GM12874 (cell line): Measurements from ENCODE around the gene OSCP1.

ENCODE experiments used
- TF ChIP-seq, protein P1 (sequence below): IDR thresholded peaks from 2 replicates; pipeline ENCODE4 v1.5.1; 2011; ENCODE audit warnings: low read depth, mild to moderate bottlenecking, control low read depth, low read length, moderate library complexity; ENCODE audit not compliant: insufficient read depth

The OSCP1 gene

DNA sequence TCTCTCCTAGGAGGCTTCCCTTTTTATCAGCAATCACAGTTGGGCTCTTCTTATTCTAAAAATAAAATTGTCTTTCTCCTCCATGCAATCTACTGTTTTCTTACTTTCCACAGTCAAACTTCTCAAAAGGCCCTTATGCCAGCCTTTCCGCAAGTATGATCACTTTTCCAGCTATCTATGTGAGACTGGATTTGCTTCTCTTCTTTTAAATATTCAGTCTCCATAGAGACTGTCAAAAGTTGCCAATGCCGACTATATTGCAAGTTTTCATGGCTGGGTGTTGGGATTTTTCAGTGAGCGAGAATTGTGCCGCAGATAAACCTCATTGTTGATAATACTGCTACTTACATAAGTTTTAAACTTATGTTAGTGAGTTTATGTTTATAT lies 47.8 kb downstream of the OSCP1 start:
- TF ChIP-seq, protein P1, sequence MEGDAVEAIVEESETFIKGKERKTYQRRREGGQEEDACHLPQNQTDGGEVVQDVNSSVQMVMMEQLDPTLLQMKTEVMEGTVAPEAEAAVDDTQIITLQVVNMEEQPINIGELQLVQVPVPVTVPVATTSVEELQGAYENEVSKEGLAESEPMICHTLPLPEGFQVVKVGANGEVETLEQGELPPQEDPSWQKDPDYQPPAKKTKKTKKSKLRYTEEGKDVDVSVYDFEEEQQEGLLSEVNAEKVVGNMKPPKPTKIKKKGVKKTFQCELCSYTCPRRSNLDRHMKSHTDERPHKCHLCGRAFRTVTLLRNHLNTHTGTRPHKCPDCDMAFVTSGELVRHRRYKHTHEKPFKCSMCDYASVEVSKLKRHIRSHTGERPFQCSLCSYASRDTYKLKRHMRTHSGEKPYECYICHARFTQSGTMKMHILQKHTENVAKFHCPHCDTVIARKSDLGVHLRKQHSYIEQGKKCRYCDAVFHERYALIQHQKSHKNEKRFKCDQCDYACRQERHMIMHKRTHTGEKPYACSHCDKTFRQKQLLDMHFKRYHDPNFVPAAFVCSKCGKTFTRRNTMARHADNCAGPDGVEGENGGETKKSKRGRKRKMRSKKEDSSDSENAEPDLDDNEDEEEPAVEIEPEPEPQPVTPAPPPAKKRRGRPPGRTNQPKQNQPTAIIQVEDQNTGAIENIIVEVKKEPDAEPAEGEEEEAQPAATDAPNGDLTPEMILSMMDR: no peak

DNA sequence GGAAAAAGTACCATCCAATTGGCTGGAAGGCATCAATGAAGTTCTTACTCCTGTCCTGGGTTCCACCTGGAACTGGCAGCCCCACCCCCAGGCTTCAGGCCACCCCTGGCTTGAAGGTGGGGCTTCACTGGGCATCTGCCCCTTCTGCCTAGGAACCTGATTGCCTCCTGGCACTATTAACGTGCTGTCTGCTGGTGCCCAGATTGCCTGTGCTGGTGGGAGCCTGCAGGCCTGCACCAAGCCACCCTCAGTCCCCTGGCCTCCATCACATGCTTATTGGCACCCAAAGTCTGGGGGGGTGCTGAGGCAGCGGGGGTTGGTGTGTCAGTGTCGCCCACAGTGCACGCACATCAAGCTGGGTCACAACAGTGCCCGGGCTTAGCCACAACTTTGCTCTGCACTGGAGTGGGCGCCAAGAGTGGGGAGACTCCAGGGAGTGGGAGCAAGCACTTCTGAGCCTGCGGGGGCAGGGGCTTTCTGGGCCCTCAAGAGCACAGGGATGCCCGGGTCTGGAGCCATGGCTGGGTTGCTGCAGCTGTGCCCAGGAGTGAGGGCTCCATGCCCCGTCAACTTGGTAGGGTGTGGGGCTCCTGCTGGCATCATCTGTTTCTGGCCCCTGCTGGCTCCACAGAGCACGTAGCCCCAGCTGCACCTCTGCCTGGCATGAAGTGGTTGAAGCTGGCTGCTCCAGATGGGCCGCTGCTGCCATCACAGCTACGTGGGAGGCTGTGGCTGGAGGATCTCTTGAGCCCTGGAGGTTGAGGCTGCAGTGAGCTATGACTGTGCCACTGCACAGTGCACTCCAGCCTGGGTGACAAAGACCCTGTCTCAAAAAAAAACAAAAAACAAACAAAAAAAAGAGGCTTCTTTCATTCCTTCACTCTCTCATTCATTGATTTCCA lies 48.4 kb downstream of the OSCP1 start:
- TF ChIP-seq, protein P1: no peak

DNA sequence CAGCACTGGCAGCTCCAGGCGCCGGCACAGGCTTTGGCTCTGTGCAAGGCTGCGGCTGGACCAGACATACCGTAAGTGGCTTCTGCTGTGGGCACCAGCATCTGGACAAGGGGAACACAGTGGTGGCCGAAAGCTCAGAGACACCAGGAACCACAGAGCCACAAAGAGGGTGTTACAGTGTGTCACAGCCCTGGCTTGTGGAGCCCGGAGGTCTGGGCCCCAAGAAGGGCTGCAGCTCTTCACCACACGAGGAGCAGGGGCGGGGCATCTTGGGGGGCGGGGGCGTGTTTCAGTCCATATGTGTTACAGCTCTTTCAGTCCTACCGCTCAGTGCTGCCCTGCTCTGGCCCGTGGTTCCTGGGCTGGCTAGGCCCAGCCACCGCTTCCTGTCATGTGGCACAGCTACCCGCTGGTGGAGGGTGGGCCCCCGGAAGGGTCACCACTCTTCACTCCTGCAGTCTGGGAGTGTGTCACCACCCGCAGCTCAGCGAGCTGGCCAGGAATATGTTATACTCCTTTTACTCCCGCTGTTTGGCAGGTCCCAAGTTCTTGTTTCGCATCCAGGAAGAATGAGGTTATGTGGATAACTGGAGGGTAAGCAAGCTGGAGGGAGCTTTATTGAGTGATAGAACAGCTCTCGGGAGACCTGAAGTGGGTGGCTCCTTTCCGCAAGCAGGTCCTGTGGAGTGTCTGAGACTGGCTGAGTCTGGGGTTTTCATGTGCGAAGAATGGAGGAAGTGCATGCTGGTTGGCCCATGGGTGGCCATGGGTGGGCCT lies 49.2 kb downstream of the OSCP1 start:
- TF ChIP-seq, protein P1: no peak

DNA sequence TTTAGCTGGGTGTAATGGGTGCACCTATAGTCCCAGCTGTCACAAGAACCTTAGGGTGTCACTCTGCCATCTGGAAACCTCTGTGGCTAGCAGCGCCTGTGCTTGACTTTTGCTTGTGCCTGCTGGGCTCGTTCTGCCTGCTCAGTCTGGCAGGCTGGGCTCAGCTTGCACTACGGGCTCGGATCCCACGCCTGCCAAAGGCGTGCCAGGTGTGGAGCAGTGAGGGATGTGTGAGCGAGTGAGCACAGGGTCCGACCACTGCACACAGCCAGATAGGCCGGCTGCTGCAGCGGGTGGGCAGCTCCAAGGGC lies 49.8 kb downstream of the OSCP1 start:
- TF ChIP-seq, protein P1: no peak

DNA sequence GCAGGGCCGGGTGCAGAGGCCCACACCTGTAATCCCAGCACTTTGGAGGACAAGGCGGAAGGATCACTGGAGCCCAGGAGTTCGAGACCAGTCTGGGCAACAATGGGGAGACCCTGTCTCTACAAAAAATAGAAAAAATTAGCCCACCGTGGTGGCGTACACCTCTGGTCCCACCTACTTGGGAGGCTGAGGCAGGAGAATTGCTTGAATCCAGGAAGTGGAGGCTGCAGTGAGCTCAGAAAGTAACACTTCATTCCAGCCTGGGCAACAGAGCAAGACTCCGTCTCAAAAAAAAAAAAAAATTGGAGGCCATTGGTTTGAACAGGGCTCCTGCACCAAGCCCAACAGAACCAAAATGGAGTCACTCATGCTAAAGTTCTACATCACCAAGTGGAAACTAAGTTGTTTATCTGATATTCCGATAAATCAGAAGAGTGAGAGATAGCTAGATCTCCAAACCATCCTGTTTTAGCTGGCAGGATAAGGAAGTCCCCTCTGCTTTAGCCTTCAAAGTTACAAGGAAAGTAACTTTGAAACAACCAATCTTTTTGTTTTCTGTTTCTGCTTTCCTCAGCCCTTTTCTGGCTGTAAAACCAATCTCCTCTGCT lies 51.8 kb downstream of the OSCP1 start:
- TF ChIP-seq, protein P1: no peak

DNA sequence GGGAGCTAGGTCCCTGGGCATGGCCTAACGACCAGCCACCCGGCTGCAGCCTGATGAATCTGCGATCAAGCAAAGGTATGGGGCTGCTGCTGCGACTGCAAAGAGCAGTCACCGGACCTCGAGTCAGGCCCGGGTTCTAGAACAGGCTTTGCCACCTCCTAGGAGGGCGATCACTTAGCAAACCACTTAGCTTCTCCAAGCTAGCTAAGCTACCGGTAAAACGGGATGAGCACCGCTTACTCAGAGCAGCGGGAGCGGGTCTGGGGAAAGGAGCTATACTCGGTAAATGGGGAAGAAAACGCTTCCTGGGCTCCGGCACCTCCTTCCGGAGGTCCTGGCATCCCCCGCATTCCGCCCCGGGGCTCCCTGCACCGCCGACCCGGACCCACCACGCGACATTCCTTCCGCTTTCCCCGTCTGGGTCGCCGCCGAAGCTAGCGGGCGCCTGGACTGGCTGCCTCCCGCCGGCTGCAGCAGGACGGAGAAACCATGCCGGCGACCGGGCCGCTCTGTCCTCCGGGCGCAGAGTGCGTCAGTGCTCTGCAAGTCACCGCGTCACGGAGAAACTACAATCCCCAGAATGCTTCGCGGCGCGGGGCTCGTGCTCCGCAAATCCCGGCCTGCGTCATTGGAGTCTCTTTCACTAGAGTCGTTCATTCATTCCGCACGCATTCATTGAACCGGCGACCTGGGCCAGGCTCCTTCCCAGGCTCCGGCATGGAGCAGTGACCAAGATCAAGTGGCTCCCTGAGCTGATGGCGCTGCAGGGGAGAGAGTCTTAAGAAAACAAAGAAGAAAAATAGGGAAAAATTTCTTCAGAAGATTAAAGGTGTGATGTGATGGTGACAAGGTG lies 52.6 kb downstream of the OSCP1 start, which contains the start of gene LSM10:
Gene LSM10 (minus strand): TSS at position 531 of the 853 bp plus-strand sequence. CDS start 3,779 bp downstream, outside the sequence.
- TF ChIP-seq, protein P1: no peak
